ENCODE results near the gene ADAM12. TPM values are rescaled to one million over a fixed set of nuclear protein-coding genes. Genes with fewer than 3 reads are reported as not detected.

Gene ADAM12
- total and polyA plus RNA-seq, 2 experiments from 2014 or later, result 0.13 to 0.87 TPM

DNA sequence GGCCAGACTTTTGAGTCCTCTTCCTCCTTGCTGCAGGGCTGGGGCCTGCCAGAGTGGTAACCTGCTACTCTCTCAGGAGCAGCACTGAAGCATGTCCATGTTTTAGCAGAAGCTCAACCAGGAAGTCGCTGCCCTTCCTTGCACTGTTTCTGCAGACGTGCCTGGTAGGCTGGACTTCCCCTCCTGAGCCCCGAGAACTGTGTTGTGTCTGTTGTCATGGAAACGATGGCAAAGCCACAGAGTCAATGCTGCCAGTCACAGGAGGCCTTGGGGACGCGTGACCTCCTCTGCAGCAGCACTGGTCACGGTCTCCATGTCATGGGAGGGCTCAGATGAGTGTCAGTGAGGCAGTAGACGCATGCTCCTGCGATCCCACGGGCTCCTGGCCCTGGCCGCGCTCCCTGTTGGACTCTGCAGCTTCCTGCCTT is 346.5 kb downstream of the ADAM12 start:
- no peak overlapping the region for H3K27ac ChIP-seq (ENCODE audit: low read depth)
- no peaks in the 10 kb centered on the region for H3K36me3 ChIP-seq (ENCODE audit: insufficient read depth)
- Mint-ChIP-seq H3K4me3 (no peak overlapping the region), H3K27ac (0 out of 2 replicates have a peak overlapping the region, but pooled peaks have one; percentile 53), H3K27me3 (ENCODE audit: insufficient read depth, low read depth, poor library complexity) (no peaks in the 10 kb centered on the region), H3K9me3 (no peaks in the 10 kb centered on the region), H3K36me3 (ENCODE audit: low read depth) (no peaks in the 10 kb centered on the region), H3K4me1 (peaks cover 19% of the 10 kb centered on the region)
- no peak overlapping the region for H3K4me2 ChIP-seq
- H3K27me3 ChIP-seq (ENCODE audit: insufficient read depth), result no peaks in the 10 kb centered on the region
- no peaks in the 10 kb centered on the region for H4K20me1 ChIP-seq (replicated peaks; ENCODE audit: insufficient read depth)
- H2AFZ ChIP-seq, result no peak overlapping the region
- H3K4me3 ChIP-seq, result no peak overlapping the region
- DNase-seq (ENCODE audit: low spot score), result peak; percentile 67
- H3K79me2 ChIP-seq (replicated peaks; ENCODE audit: insufficient read depth), result no peaks in the 10 kb centered on the region
- ATAC-seq, result peak; percentile 79
- H3K9me2 ChIP-seq (ENCODE audit: insufficient read depth), result no peaks in the 10 kb centered on the region
- no peaks in the 10 kb centered on the region for H3F3A ChIP-seq (replicated peaks; ENCODE audit: low read depth)
- TF ChIP-seq, protein P1, sequence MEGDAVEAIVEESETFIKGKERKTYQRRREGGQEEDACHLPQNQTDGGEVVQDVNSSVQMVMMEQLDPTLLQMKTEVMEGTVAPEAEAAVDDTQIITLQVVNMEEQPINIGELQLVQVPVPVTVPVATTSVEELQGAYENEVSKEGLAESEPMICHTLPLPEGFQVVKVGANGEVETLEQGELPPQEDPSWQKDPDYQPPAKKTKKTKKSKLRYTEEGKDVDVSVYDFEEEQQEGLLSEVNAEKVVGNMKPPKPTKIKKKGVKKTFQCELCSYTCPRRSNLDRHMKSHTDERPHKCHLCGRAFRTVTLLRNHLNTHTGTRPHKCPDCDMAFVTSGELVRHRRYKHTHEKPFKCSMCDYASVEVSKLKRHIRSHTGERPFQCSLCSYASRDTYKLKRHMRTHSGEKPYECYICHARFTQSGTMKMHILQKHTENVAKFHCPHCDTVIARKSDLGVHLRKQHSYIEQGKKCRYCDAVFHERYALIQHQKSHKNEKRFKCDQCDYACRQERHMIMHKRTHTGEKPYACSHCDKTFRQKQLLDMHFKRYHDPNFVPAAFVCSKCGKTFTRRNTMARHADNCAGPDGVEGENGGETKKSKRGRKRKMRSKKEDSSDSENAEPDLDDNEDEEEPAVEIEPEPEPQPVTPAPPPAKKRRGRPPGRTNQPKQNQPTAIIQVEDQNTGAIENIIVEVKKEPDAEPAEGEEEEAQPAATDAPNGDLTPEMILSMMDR (conservative IDR thresholded peaks at IDR 0.05; ENCODE audit: low read depth in 2 of 2), result no peak
- TF ChIP-seq ZNF331 (CRISPR knock-in tag; IDR thresholded peaks at IDR 0.05; ENCODE audit: low read depth) (no peak), ZNF114 (CRISPR knock-in tag; IDR thresholded peaks at IDR 0.05) (no peak)
- H3K4me1 ChIP-seq (ENCODE audit: insufficient read depth), result peaks cover 3% of the 10 kb centered on the region; the same call in 1 of the 2 replicates

DNA sequence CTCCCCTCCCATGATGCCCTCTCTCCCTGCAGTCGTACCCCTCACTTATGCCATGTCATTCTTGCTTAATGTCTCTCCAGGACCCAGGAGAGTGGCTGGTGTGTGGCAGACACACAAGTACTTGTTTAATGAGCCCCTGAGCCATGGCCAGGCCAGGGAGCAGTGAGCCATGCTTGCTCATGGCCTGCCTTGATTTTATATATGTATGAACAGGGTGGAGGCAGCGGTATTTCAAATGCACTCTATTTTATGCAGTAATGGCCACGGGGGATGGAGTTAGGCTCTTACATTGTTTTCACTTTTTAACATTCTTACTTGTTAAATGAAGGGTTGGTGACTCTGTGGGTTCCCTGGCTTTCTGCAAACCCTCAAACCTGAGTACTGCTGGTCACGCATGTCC is 347.2 kb downstream of the ADAM12 start:
- Mint-ChIP-seq H3K27ac (no peak overlapping the region), H3K27me3 (ENCODE audit: insufficient read depth, low read depth, poor library complexity) (no peaks in the 10 kb centered on the region), H3K4me1 (peaks cover 19% of the 10 kb centered on the region), H3K36me3 (ENCODE audit: low read depth) (no peaks in the 10 kb centered on the region), H3K9me3 (no peaks in the 10 kb centered on the region), H3K4me3 (no peak overlapping the region)
- no peak overlapping the region for H3K27ac ChIP-seq (ENCODE audit: low read depth)
- no peaks in the 10 kb centered on the region for H3K9me2 ChIP-seq (ENCODE audit: insufficient read depth)
- H3K4me1 ChIP-seq (ENCODE audit: insufficient read depth), result peaks cover 3% of the 10 kb centered on the region; the same call in 1 of the 2 replicates
- ATAC-seq (no peak), DNase-seq (ENCODE audit: low spot score) (no peak)
- TF ChIP-seq EZH2 (IDR thresholded peaks at IDR 0.05; ENCODE audit: low read depth, unreplicated experiment), result no peak
- no peaks in the 10 kb centered on the region for H3F3A ChIP-seq (replicated peaks; ENCODE audit: low read depth)
- no peaks in the 10 kb centered on the region for H3K79me2 ChIP-seq (replicated peaks; ENCODE audit: insufficient read depth)
- H3K27me3 ChIP-seq (ENCODE audit: insufficient read depth), result no peaks in the 10 kb centered on the region
- no peaks in the 10 kb centered on the region for H3K36me3 ChIP-seq (ENCODE audit: insufficient read depth)
- H2AFZ ChIP-seq, result no peak overlapping the region
- no peak overlapping the region for H3K4me2 ChIP-seq
- H3K4me3 ChIP-seq, result no peak overlapping the region
- H4K20me1 ChIP-seq (replicated peaks; ENCODE audit: insufficient read depth), result no peaks in the 10 kb centered on the region

DNA sequence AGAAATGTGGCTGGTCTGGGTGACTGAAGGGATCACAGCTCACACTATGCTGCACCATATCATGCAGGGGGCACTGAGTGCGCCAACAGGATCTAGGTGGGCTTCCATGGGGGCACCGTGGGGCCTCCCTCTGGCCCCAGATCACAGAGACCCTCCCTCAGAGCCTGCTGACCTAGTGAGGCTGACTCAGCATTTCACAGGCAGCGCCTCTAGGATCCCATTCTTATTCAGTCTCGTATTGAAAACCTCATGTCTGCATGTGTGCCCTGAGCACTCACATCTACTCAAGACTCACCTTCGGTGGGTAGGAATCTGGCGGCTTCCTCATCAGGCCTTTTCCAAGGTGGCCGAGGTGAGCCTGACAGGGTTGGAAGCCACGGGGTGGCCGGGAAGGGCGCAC is 350.3 kb downstream of the ADAM12 start:
- peak overlapping the region; percentile 90 for H2AFZ ChIP-seq
- no peak overlapping the region for H3K4me2 ChIP-seq
- H3K79me2 ChIP-seq (replicated peaks; ENCODE audit: insufficient read depth), result no peaks in the 10 kb centered on the region
- Mint-ChIP-seq H3K36me3 (ENCODE audit: low read depth) (0 out of 3 replicates have a peak, but pooled peaks cover 3% of the 10 kb centered on the region), H3K4me3 (no peak overlapping the region), H3K9me3 (peaks cover 8% of the 10 kb centered on the region; the same call in 2 of the 3 replicates), H3K27ac (no peak overlapping the region), H3K4me1 (peaks cover 19% of the 10 kb centered on the region), H3K27me3 (ENCODE audit: insufficient read depth, low read depth, poor library complexity) (no peaks in the 10 kb centered on the region)
- H3F3A ChIP-seq (replicated peaks; ENCODE audit: low read depth), result no peaks in the 10 kb centered on the region
- 0 out of 2 replicates have a peak, but pooled peaks cover 4% of the 10 kb centered on the region for H3K36me3 ChIP-seq (ENCODE audit: insufficient read depth)
- no peaks in the 10 kb centered on the region for H3K9me2 ChIP-seq (ENCODE audit: insufficient read depth)
- DNase-seq (ENCODE audit: low spot score) (no peak), ATAC-seq (peak; percentile 61)
- no peaks in the 10 kb centered on the region for H3K27me3 ChIP-seq (ENCODE audit: insufficient read depth)
- no peaks in the 10 kb centered on the region for H4K20me1 ChIP-seq (replicated peaks; ENCODE audit: insufficient read depth)
- H3K4me1 ChIP-seq (ENCODE audit: insufficient read depth), result no peaks in the 10 kb centered on the region
- no peak overlapping the region for H3K4me3 ChIP-seq
- H3K27ac ChIP-seq (ENCODE audit: low read depth), result no peak overlapping the region
- TF ChIP-seq, protein P1 (conservative IDR thresholded peaks at IDR 0.05; ENCODE audit: low read depth in 2 of 2), result no peak
- TF ChIP-seq, protein P2, sequence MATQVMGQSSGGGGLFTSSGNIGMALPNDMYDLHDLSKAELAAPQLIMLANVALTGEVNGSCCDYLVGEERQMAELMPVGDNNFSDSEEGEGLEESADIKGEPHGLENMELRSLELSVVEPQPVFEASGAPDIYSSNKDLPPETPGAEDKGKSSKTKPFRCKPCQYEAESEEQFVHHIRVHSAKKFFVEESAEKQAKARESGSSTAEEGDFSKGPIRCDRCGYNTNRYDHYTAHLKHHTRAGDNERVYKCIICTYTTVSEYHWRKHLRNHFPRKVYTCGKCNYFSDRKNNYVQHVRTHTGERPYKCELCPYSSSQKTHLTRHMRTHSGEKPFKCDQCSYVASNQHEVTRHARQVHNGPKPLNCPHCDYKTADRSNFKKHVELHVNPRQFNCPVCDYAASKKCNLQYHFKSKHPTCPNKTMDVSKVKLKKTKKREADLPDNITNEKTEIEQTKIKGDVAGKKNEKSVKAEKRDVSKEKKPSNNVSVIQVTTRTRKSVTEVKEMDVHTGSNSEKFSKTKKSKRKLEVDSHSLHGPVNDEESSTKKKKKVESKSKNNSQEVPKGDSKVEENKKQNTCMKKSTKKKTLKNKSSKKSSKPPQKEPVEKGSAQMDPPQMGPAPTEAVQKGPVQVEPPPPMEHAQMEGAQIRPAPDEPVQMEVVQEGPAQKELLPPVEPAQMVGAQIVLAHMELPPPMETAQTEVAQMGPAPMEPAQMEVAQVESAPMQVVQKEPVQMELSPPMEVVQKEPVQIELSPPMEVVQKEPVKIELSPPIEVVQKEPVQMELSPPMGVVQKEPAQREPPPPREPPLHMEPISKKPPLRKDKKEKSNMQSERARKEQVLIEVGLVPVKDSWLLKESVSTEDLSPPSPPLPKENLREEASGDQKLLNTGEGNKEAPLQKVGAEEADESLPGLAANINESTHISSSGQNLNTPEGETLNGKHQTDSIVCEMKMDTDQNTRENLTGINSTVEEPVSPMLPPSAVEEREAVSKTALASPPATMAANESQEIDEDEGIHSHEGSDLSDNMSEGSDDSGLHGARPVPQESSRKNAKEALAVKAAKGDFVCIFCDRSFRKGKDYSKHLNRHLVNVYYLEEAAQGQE (IDR thresholded peaks at IDR 0.05; ENCODE audit: unreplicated experiment), result no peak
- no peak for TF ChIP-seq EZH2 (IDR thresholded peaks at IDR 0.05; ENCODE audit: low read depth, unreplicated experiment)
- no peak for TF ChIP-seq ZNF114 (CRISPR knock-in tag; IDR thresholded peaks at IDR 0.05)
- TF ChIP-seq JUNB (IDR thresholded peaks at IDR 0.05; ENCODE audit: unreplicated experiment), result no peak
- TF ChIP-seq ZNF331 (CRISPR knock-in tag; IDR thresholded peaks at IDR 0.05; ENCODE audit: low read depth), result no peak
- no peak for TF ChIP-seq POLR2AphosphoS5 (IDR thresholded peaks at IDR 0.05; ENCODE audit: low read depth)
- no peak for TF ChIP-seq CREB1 (CRISPR knock-in tag; IDR thresholded peaks at IDR 0.05; ENCODE audit: low read depth)
- TF ChIP-seq NANOG (IDR thresholded peaks at IDR 0.05; ENCODE audit: borderline replicate concordance), result no peak
